C4-2B (cell line): ENCODE measurements around the gene SIRPB2.
A peak's percentile ranks its signal among the peaks of the same experiment; 100 is the strongest.

Experiments
- H3K27ac ChIP-seq: fragments of 450-650 bp; 2 replicates; pipeline ENCODE4 v1.5.1; 2017
- CTCF ChIP-seq: fragments of 450-650 bp; conservative IDR thresholded peaks from 2 replicates; pipeline ENCODE4 v1.5.1; 2017; ENCODE audit warnings: mild to moderate bottlenecking
- ZFX ChIP-seq: fragments of 450-650 bp; IDR thresholded peaks from 2 replicates; pipeline ENCODE4 v1.6.1; 2017

SIRPB2 gene

GRCh38 chr20:1477896-1478490 lies 13.2 kb downstream of the SIRPB2 start:
- no peak overlapping the region for H3K27ac ChIP-seq
- TF ChIP-seq ZFX (no peak), CTCF (no peak)

GRCh38 chr20:1474817-1475603 lies 16.2 kb downstream of the SIRPB2 start:
- H3K27ac ChIP-seq: no peak overlapping the region
- no peak for TF ChIP-seq ZFX
- no peak; the same call in 1 of the 2 replicates for TF ChIP-seq CTCF

- no peak overlapping the region for H3K27ac ChIP-seq
- TF ChIP-seq CTCF: no peak
- no peak for TF ChIP-seq ZFX
These were observed 16.9 kb downstream of the SIRPB2 start for GRCh38 chr20:1474325-1474724.

GRCh38 chr20:1473246-1474220 lies 17.7 kb downstream of the SIRPB2 start:
- 0 out of 2 replicates have a peak overlapping the region, but pooled peaks have one; percentile 14 for H3K27ac ChIP-seq

GRCh38 chr20:1472556-1473245 lies 18.5 kb downstream of the SIRPB2 start:
- H3K27ac ChIP-seq: 0 out of 2 replicates have a peak overlapping the region, but pooled peaks have one; percentile 14
- no peak for TF ChIP-seq ZFX
- TF ChIP-seq CTCF: no peak

More at GRCh38 chr20:1473246-1474220, 17.7 kb downstream of the SIRPB2 start:
- TF ChIP-seq ZFX (no peak), CTCF (no peak)

- no peak overlapping the region; the same call in 1 of the 2 replicates for H3K27ac ChIP-seq
These were observed 20.0 kb downstream of the SIRPB2 start for GRCh38 chr20:1471242-1471641.

More at GRCh38 chr20:1471242-1471641, 20.0 kb downstream of the SIRPB2 start:
- TF ChIP-seq CTCF (no peak), ZFX (no peak)
